Tibial nerve (tissue), 4 donors: ENCODE measurements around the gene PIEZO2. TPM values are rescaled to one million over a fixed set of nuclear protein-coding genes. Genes with fewer than 3 reads are reported as not detected.
"Not testable (repeated sequence)": the region's sequence is repeated elsewhere in the genome, so short reads cannot be mapped to it uniquely, and the experiment has no call there.

Experiments
- DNase-seq, 2 donors: peaks; one replicate each; pipeline ENCODE4 v3.0.0-alpha.2; 2019; ENCODE audit warnings: low spot score in 2 of 2
- H3K27ac ChIP-seq, 4 donors: fragments of 200-600 bp; sonication (generic) in 3 of 4; one replicate each; pipeline ENCODE4 v1.5.1; 2017 to 2019; ENCODE audit warnings: mild to moderate bottlenecking in 1 of 4
- H3K27me3 ChIP-seq, 2 donors: fragments of 200-600 bp; sonication (generic) in 1 of 2; one replicate each; pipeline versions ENCODE4 v1.5.1 to v1.6.0; 2017 to 2019
- H3K36me3 ChIP-seq, 3 donors: fragments of 200-600 bp; sonication (generic); one replicate each; pipeline ENCODE4 v1.5.1; 2018 to 2019
- H3K4me1 ChIP-seq, 4 donors: fragments of 200-600 bp; sonication (generic) in 3 of 4; one replicate each; pipeline ENCODE4 v1.5.1; 2017 to 2019
- H3K4me3 ChIP-seq, 4 donors: fragments of 200-600 bp; sonication (generic) in 3 of 4; one replicate each; pipeline ENCODE4 v1.5.1; 2017 to 2019; ENCODE audit warnings: mild to moderate bottlenecking in 1 of 4, moderate library complexity in 1 of 4
- H3K9me3 ChIP-seq, 4 donors: fragments of 200-600 bp; sonication (generic) in 3 of 4; one replicate each; pipeline ENCODE4 v1.5.1; 2017 to 2019
- EP300 ChIP-seq, 2 donors: sonication (generic); formaldehyde crosslinking; IDR thresholded peaks; one replicate each; pipeline ENCODE4 v1.6.1; 2017; ENCODE audit warnings: antibody characterized with exemption in 2 of 2, mild to moderate bottlenecking in 1 of 2
- WGBS, 2 donors: methylation state at CpG; one replicate each; pipeline ENCODE4 v1.1.5; 2018; 5-methylcytosine and 5-hydroxymethylcytosine counted together
- small RNA-seq: library from RNA; depleted of rRNA; stranded (forward); fragments of <200 nt; gene quantifications from one replicate; pipeline ENCODE3, GENCODE V24; 2016
- total RNA-seq, 4 donors: library from RNA; depleted of rRNA; stranded (reverse); fragments of >200 nt; gene quantifications; one replicate each; pipeline ENCODE4 v1.1.0, GENCODE V29; 2016

PIEZO2 gene
- total RNA-seq, 4 donors from 2014 or later = 17.0 to 27.7 (median 22.3) TPM

DNA sequence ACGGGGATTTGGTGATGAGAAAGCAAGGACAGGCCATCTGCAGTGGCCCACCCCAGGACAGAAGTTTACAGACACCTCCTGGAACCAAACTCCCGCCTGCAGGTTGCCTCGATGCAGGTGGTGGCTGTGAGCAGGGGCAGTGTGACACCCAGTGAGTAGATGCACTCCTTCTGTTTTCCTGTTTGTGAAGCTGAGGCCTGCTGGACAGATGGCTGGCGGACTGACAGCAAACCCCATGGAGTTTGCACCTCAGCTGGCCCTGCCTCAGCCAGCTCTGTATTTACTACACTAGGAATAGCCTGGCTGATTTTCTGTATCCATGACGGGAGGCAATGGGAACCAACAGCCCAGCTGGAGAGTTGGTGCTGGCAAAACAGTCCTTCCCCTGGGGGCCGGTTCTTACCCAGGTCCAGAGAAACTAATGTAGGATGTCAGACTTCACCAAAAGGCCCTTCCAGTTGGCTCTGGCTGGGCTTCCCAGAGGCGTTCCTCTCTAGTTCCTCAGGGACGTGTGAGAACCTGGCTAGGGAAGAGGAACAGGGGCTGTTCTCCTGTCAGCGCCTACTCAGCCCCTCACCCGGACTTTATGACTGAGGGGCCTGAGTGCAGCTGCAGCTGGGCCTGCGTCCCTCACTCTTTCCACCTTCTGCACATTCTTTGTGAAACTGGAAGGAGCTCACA, 511.4 kb downstream of the PIEZO2 start:
- WGBS, 2 donors = 60 to 85% methylated on average over 2 to 5 of the region's 11 CpGs
- H3K27ac ChIP-seq, H3K9me3 ChIP-seq, H3K36me3 ChIP-seq, H3K4me1 ChIP-seq, H3K4me3 ChIP-seq, H3K27me3 ChIP-seq, DNase-seq: not testable (repeated sequence)

DNA sequence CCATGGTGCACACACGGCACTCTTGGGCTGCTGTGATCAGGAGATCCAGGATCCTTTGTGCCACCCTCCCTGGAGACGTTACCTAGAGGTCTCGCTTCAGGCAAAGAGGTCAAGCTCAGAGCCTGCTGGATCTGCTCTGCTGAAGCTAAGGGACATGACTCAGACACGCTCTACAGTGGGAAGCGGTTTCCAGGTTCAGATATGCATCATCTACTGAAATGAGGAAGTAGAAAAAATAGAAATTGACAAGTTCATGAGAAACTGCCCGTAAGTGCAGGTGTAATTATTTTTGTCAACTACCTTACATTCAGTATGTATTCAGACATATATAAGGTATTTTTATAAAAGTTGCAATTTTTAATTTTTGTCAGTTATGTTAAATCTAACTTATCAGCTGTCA, 520.3 kb downstream of the PIEZO2 start:
- H3K9me3 ChIP-seq, H3K27ac ChIP-seq, H3K4me1 ChIP-seq, H3K4me3 ChIP-seq, DNase-seq, H3K36me3 ChIP-seq, H3K27me3 ChIP-seq: not testable (repeated sequence)
- WGBS, 2 donors = 64 to 67% methylated on average over 6 of the region's 6 CpGs

DNA sequence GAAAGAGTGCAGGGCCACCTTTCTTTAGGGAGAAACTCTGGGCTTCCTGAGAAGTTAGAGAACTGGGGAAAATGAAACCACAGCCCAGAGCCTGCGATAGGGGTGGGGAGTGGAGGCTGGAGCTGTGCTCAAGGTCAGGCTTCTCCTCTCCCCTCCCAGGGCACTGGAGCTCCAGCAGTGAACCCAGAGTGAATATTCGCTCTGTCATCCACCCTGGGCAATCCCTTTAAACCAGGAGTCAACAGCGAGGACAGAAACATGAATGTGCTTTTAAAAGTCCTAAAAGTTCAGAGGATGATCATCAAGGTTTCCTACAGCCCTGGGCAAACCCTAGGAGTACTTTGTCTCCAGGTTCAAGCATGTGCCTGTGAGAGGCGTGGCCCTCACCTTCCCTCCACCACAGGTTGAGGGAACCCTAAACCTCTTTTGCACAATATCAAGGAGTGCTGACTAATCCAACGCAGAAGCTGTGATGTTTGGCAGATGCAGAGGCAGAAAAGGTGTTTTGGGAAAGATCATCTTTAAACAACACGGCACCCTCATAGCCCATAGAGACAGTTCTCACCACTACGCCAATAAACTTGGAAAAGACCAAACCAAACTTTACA, 522.7 kb downstream of the PIEZO2 start:
- H3K9me3 ChIP-seq, H3K27ac ChIP-seq, H3K4me1 ChIP-seq, DNase-seq, H3K4me3 ChIP-seq, H3K27me3 ChIP-seq, H3K36me3 ChIP-seq: not testable (repeated sequence)
- WGBS, 2 donors = 84 to 89% methylated on average over 6 to 7 of the region's 7 CpGs

DNA sequence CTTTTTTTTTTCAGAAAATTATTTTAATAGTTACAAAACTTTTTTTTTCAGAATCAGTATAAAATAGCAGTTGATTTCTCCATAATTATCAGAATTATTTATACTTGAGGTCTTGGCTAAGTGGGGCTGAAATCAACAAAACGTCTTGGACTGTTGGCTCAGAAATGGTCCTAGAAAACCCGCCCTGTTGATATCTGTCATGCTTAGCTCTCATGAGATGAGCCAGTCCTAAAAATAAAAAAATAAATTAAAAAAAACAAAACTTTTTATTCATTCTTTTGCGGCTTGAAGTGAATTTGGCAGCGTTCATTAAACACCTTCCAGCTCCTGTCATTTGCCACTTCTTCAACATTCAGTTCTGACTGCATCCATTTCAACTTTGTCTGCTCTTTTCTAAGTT, 525.8 kb downstream of the PIEZO2 start:
- not testable (repeated sequence) for DNase-seq, H3K27me3 ChIP-seq, H3K4me3 ChIP-seq, H3K36me3 ChIP-seq, H3K4me1 ChIP-seq, H3K9me3 ChIP-seq, H3K27ac ChIP-seq
- WGBS, 2 donors = 76 to 88% methylated on average over 4 of the region's 4 CpGs

DNA sequence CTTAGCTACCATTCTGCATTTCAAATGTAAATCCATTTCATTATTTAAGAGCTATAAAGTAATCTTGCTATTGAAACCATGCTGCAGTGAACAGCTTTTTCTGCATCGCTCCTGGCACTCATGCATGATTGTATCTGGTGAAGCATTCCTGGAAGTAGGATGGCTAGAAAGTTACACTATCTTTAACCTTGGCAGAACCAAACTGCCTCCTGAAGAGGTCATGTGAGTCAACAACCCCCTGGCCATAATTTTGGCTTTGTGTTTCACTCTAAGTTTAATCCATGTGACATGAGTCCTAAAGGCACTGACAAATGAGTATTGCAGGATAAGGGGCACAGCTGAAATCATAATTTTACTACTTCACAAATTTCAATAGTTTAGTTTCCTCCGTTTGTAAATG, 526.4 kb downstream of the PIEZO2 start:
- DNase-seq, H3K27ac ChIP-seq, H3K4me1 ChIP-seq, H3K36me3 ChIP-seq, H3K9me3 ChIP-seq, H3K4me3 ChIP-seq, H3K27me3 ChIP-seq: not testable (repeated sequence)
- 68 to 84% methylated on average over 1 to 2 of the region's 2 CpGs for WGBS, 2 donors

DNA sequence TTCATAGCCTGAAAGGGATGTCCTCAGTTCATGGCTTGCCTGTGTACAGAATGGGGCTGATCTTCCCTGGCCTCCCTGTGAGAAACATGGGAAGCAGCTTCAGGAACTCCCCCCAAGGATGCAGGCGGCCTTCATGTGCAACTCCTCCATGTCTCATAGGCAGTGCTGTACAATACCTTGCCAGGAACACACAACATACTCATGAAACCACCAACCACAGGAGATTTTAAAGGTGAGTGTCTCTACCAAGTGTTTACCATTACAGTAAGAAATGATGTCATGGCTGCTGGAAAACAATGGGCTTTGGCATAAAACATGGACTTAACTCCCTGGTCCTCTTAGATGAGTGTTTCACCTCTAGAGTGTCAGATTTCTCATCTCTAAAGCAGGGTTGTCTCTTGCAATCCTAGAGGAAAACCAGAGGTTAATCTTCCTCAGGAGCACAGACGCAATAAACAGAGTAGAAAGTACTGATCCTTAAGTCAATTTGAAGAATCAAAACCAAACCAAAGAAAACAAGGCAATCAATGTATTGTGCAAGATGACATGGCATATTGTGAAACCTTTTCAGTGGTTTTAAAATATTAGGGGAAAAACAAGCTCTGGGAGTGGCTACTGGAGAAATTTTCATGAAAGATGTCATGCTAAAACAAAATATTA, 528.6 kb downstream of the PIEZO2 start:
- peak in 1 of 2 donors; percentile 68 for TF ChIP-seq EP300 (IDR thresholded peaks at IDR 0.05)
- not testable (repeated sequence) for H3K4me1 ChIP-seq, H3K4me3 ChIP-seq, DNase-seq, H3K36me3 ChIP-seq, H3K27ac ChIP-seq, H3K9me3 ChIP-seq, H3K27me3 ChIP-seq
- 33 to 67% methylated on average over 1 to 2 of the region's 2 CpGs for WGBS, 2 donors

Small RNA genes lying within 50 kb of the gene (small RNA-seq; reads per million reads assigned to genes)
- gene AP001180.3 (not detected), gene AP001180.5 (not detected), gene MIR6788 (not detected)
